GM11168 (cell line): ENCODE measurements around the gene SUZ12.
"Not testable (repeated sequence)": the region's sequence is repeated elsewhere in the genome, so short reads cannot be mapped to it uniquely, and the experiment has no call there.

ENCODE experiments used
- in situ Hi-C: fragments of 300-500 bp; cut with MboI; formaldehyde crosslinking; loops from one replicate; pipeline ENCODE4 v1.12.0; 2022; ENCODE audit warnings: low sequenced_read_pairs; ENCODE audit not compliant: unreplicated experiment

Gene SUZ12

GRCh38 chr17:31936615-31937609 is at the start of gene SUZ12:
Gene SUZ12 (plus strand): TSS chr17:31937007. CDS start chr17:31937247, 240 bp downstream.
- in situ Hi-C loops = loop anchor here (5.0 kb wide), 1 partner anchor 1205 kb away; no protein-coding TSS in a partner anchor

GRCh38 chr17:31888124-31888523 is 48.7 kb upstream of the SUZ12 start:
- in situ Hi-C loops = no loop called here

GRCh38 chr17:31900877-31901276 is 35.9 kb upstream of the SUZ12 start:
- in situ Hi-C loops = no loop called here

- in situ Hi-C loops = no loop called here
These were observed 34.1 kb upstream of the SUZ12 start for GRCh38 chr17:31902693-31903092.

GRCh38 chr17:31903401-31903800 is 33.4 kb upstream of the SUZ12 start:
- in situ Hi-C loops = no loop called here

GRCh38 chr17:31907342-31907962 is 29.4 kb upstream of the SUZ12 start:
- in situ Hi-C loops = no loop called here

GRCh38 chr17:31908386-31908785 is 28.4 kb upstream of the SUZ12 start:
- in situ Hi-C loops = no loop called here

GRCh38 chr17:31912705-31913104 is 24.1 kb upstream of the SUZ12 start:
- in situ Hi-C loops = not testable (repeated sequence)

- in situ Hi-C loops = no loop called here
These were observed 21.2 kb upstream of the SUZ12 start for GRCh38 chr17:31915456-31916100.

- in situ Hi-C loops = no loop called here
These were observed 20.2 kb upstream of the SUZ12 start for GRCh38 chr17:31916491-31917064.

- in situ Hi-C loops = no loop called here
These were observed 19.7 kb upstream of the SUZ12 start for GRCh38 chr17:31917065-31917529.

GRCh38 chr17:31917721-31918120 is 19.1 kb upstream of the SUZ12 start:
- in situ Hi-C loops = not testable (repeated sequence)

- in situ Hi-C loops = no loop called here
These were observed 18.1 kb upstream of the SUZ12 start for GRCh38 chr17:31918701-31919128.

GRCh38 chr17:31919802-31920525 is 16.8 kb upstream of the SUZ12 start:
- in situ Hi-C loops = no loop called here

- in situ Hi-C loops = no loop called here
These were observed 10.6 kb upstream of the SUZ12 start for GRCh38 chr17:31926100-31926729.

- in situ Hi-C loops = no loop called here
These were observed 5.1 kb upstream of the SUZ12 start for GRCh38 chr17:31931756-31932155.

GRCh38 chr17:31935512-31935911 is 1.3 kb upstream of the SUZ12 start:
- in situ Hi-C loops = loop anchor here (5.0 kb wide), 1 partner anchor 1203 kb away; no protein-coding TSS in a partner anchor

GRCh38 chr17:31937926-31938641 is 1.3 kb downstream of the SUZ12 start:
- in situ Hi-C loops = loop anchor here (5.0 kb wide), 1 partner anchor 1206 kb away; no protein-coding TSS in a partner anchor
